Measurements from ENCODE around the gene EIF2S3. TPM values are rescaled to one million over a fixed set of nuclear protein-coding genes. Genes with fewer than 3 reads are reported as not detected.
"Not testable (repeated sequence)": the region's sequence is repeated elsewhere in the genome, so short reads cannot be mapped to it uniquely, and the experiment has no call there.

The EIF2S3 gene
- total RNA-seq, 3 donors from 2014 or later, result 113 to 157 (median 136) TPM

GRCh38 chrX:24055043-24055356 is 244 bp downstream of the EIF2S3 start:
- Histone ChIP-seq H3K4me3 (peak overlapping the region; percentile 57), H3K9me3 (no peaks in the 10 kb centered on the region)
- intact Hi-C loops (cut with DNase I, micrococcal nuclease), result no loop called here

GRCh38 chrX:24063488-24063887 is 8.7 kb downstream of the EIF2S3 start:
- no peaks in the 10 kb centered on the region for H3K4me1 ChIP-seq (ENCODE audit: low read depth)
- no peak overlapping the region for H3K4me3 ChIP-seq
- TF ChIP-seq CTCF (IDR thresholded peaks at IDR 0.05), result no peak
- no peak for ATAC-seq
- no peaks in the 10 kb centered on the region for H3K36me3 ChIP-seq (ENCODE audit: low read depth)
- no peaks in the 10 kb centered on the region for H3K9me3 ChIP-seq
- intact Hi-C loops (cut with DNase I, micrococcal nuclease), result no loop called here
- DNase-seq, result no peak

More at GRCh38 chrX:24055043-24055356, 244 bp downstream of the EIF2S3 start:
- ATAC-seq, result peak; percentile 21
- Histone ChIP-seq H3K36me3 (ENCODE audit: low read depth) (no peaks in the 10 kb centered on the region), H3K4me1 (ENCODE audit: low read depth) (peaks cover 3% of the 10 kb centered on the region)
- DNase-seq, result no peak
- no peak for TF ChIP-seq CTCF (IDR thresholded peaks at IDR 0.05)

- Histone ChIP-seq H3K4me1 (ENCODE audit: low read depth) (no peaks in the 10 kb centered on the region), H3K9me3 (no peaks in the 10 kb centered on the region), H3K4me3 (no peak overlapping the region), H3K36me3 (ENCODE audit: low read depth) (no peaks in the 10 kb centered on the region)
- intact Hi-C loops (cut with DNase I, micrococcal nuclease), result no loop called here
- TF ChIP-seq CTCF (IDR thresholded peaks at IDR 0.05), result no peak
- no peak for ATAC-seq
- no peak for DNase-seq
Observed at GRCh38 chrX:24069877-24070276, 15.1 kb downstream of the EIF2S3 start.

- intact Hi-C loops (cut with DNase I, micrococcal nuclease), result no loop called here
Observed at GRCh38 chrX:24079411-24079810, 24.7 kb downstream of the EIF2S3 start.

GRCh38 chrX:24080245-24080644 is 25.5 kb downstream of the EIF2S3 start:
- DNase-seq; ATAC-seq; H3K9me3 ChIP-seq; H3K4me1 ChIP-seq (ENCODE audit: low read depth); intact Hi-C loops (cut with DNase I, micrococcal nuclease); H3K36me3 ChIP-seq (ENCODE audit: low read depth); H3K4me3 ChIP-seq: not testable (repeated sequence)

More at GRCh38 chrX:24079411-24079810, 24.7 kb downstream of the EIF2S3 start:
- DNase-seq, result no peak
- Histone ChIP-seq H3K9me3 (no peaks in the 10 kb centered on the region), H3K4me1 (ENCODE audit: low read depth) (no peaks in the 10 kb centered on the region), H3K36me3 (ENCODE audit: low read depth) (no peaks in the 10 kb centered on the region), H3K4me3 (no peak overlapping the region)
- TF ChIP-seq CTCF (IDR thresholded peaks at IDR 0.05), result no peak
- ATAC-seq, result no peak

- ATAC-seq, result no peak
- TF ChIP-seq CTCF (IDR thresholded peaks at IDR 0.05), result no peak
- Histone ChIP-seq H3K9me3 (no peaks in the 10 kb centered on the region), H3K4me1 (ENCODE audit: low read depth) (no peaks in the 10 kb centered on the region), H3K36me3 (ENCODE audit: low read depth) (no peaks in the 10 kb centered on the region), H3K4me3 (no peak overlapping the region)
- no peak for DNase-seq
- intact Hi-C loops (cut with DNase I, micrococcal nuclease), result no loop called here
Observed at GRCh38 chrX:24080704-24081103, 25.9 kb downstream of the EIF2S3 start.

All from mucosa of descending colon (tissue), 3 donors.